Breast epithelium (tissue), 4 donors: Measurements from ENCODE around the gene GSDMA. TPM values are rescaled to one million over a fixed set of nuclear protein-coding genes. Genes with fewer than 3 reads are reported as not detected.

ENCODE experiments used
- DNase-seq, 2 donors: peaks; one replicate each; pipeline ENCODE4 v3.0.0-alpha.2; 2019; ENCODE audit warnings: low spot score in 2 of 2
- H3K27ac ChIP-seq, 2 donors: fragments of 200-600 bp; sonication (generic) in 1 of 2; one replicate each; pipeline ENCODE4 v1.5.1; 2016 to 2019; ENCODE audit warnings: mild to moderate bottlenecking in 1 of 2
- H3K27me3 ChIP-seq, 2 donors: fragments of 200-600 bp; sonication (generic) in 1 of 2; one replicate each; pipeline versions ENCODE4 v1.5.1 to v1.6.0; 2017 to 2019; ENCODE audit warnings: control low read depth in 1 of 2, mild to moderate bottlenecking in 1 of 2
- H3K36me3 ChIP-seq: fragments of 200-600 bp; one replicate; pipeline ENCODE4 v1.5.1; 2019
- H3K4me1 ChIP-seq, 2 donors: fragments of 200-600 bp; sonication (generic); one replicate each; pipeline ENCODE4 v1.5.1; 2016 to 2019; ENCODE audit warnings: control low read depth in 1 of 2
- H3K4me3 ChIP-seq, 3 donors: fragments of 200-600 bp; sonication (generic); 1 replicate in 2 of 3; 2 replicates in 1 of 3; pipeline ENCODE4 v1.5.1; 2016 to 2019; ENCODE audit warnings: mild to moderate bottlenecking in 3 of 3, moderate library complexity in 2 of 3
- H3K9me3 ChIP-seq, 2 donors: fragments of 200-600 bp; sonication (generic) in 1 of 2; one replicate each; pipeline ENCODE4 v1.5.1; 2016 to 2019; ENCODE audit warnings: control low read depth in 1 of 2
- CTCF ChIP-seq, 3 donors: fragments of 450-650 bp; IDR thresholded peaks; one replicate each; pipeline ENCODE4 v1.5.1; 2016 to 2017; ENCODE audit warnings: antibody characterized with exemption in 3 of 3, mild to moderate bottlenecking in 3 of 3, moderate library complexity in 3 of 3
- POLR2A ChIP-seq: fragments of 450-650 bp; IDR thresholded peaks from one replicate; pipeline ENCODE4 v1.6.1; 2016; ENCODE audit warnings: antibody characterized with exemption, mild to moderate bottlenecking, moderate library complexity
- POLR2AphosphoS5 ChIP-seq, 3 donors: sonication (generic); formaldehyde crosslinking; IDR thresholded peaks; one replicate each; pipeline ENCODE4 v1.6.1; 2017; ENCODE audit warnings: antibody characterized with exemption in 3 of 3
- intact Hi-C: fragments of 100-400 bp; cut with DNase I; formaldehyde crosslinking; loops from one replicate; pipeline ENCODE4 v1.15.1; 2023; ENCODE audit warnings: low total_unique reads
- total RNA-seq, 3 donors: library from RNA; depleted of rRNA; stranded (reverse); fragments of >200 nt; gene quantifications; one replicate each; pipeline ENCODE4 v1.1.0, GENCODE V29; 2016

GSDMA gene
- total RNA-seq, 3 donors from 2014 or later, result 0.44 to 3.4 TPM; not detected in 1

- H3K27me3 ChIP-seq, result no peaks in the 10 kb centered on the region
- H3K36me3 ChIP-seq, result no peaks in the 10 kb centered on the region
- intact Hi-C loops, result no loop called here
- DNase-seq, result peak in 1 of 2 donors; percentile 26
- H3K4me1 ChIP-seq, result peaks cover 11 to 23% of the 10 kb centered on the region in 2 donors
- no peak for TF ChIP-seq CTCF (IDR thresholded peaks at IDR 0.05)
- peak overlapping the region; percentile 93 to 95 for H3K27ac ChIP-seq
- no peaks in the 10 kb centered on the region for H3K9me3 ChIP-seq
- peak overlapping the region; percentile 85 to 95 (median 88) for H3K4me3 ChIP-seq
Measured at GRCh38 chr17:39926588-39927100, 36.2 kb upstream of the GSDMA start.

- Histone ChIP-seq H3K9me3 (no peaks in the 10 kb centered on the region), H3K4me3 (peak within 1 kb of the TSS; percentile 85 to 95 (median 88)), H3K27me3 (no peaks in the 10 kb centered on the region), H3K27ac (peak within 1 kb of the TSS; percentile 93 to 95), H3K4me1 (peaks cover 11 to 23% of the 10 kb centered on the region in 2 donors), H3K36me3 (no peaks in the 10 kb centered on the region)
- peak; percentile 93 to 94 for DNase-seq
- intact Hi-C loops, result no loop called here
- peak; percentile 70 for TF ChIP-seq POLR2A
- TF ChIP-seq CTCF (IDR thresholded peaks at IDR 0.05), result no peak
- peak; percentile 83 to 95 (median 91) for TF ChIP-seq POLR2AphosphoS5 (IDR thresholded peaks at IDR 0.05)
Measured at GRCh38 chr17:39927101-39927928, 35.5 kb upstream of the GSDMA start, which contains the start of the genes LRRC3C and ORMDL3. TSS of gene LRRC3C (plus strand) at chr17:39927732. CDS start at chr17:39941524, 13,792 bp downstream. TSS of gene ORMDL3 (minus strand) at chr17:39927601. CDS start at chr17:39924203, 3,398 bp downstream.

- H3K27ac ChIP-seq, result peak overlapping the region; percentile 93 to 95
- peak in 1 of 3 donors; percentile 19 for TF ChIP-seq CTCF (IDR thresholded peaks at IDR 0.05)
- no peak for TF ChIP-seq POLR2A
- H3K4me3 ChIP-seq, result peak overlapping the region; percentile 85 to 95 (median 88)
- no peaks in the 10 kb centered on the region for H3K9me3 ChIP-seq
- intact Hi-C loops, result no loop called here
- H3K36me3 ChIP-seq, result no peaks in the 10 kb centered on the region
- no peaks in the 10 kb centered on the region for H3K27me3 ChIP-seq
- peaks cover 11 to 23% of the 10 kb centered on the region in 2 donors for H3K4me1 ChIP-seq
- peak in 1 of 2 donors; percentile 52 for DNase-seq
Measured at GRCh38 chr17:39927929-39928857, 34.6 kb upstream of the GSDMA start.

- Histone ChIP-seq H3K4me3 (peak overlapping the region in 1 of 3 donors; percentile 88), H3K36me3 (no peaks in the 10 kb centered on the region), H3K4me1 (peaks cover 7 to 23% of the 10 kb centered on the region in 2 donors), H3K27me3 (no peaks in the 10 kb centered on the region), H3K9me3 (no peaks in the 10 kb centered on the region), H3K27ac (peak overlapping the region; percentile 93 to 95)
- no peak for DNase-seq
- TF ChIP-seq POLR2AphosphoS5 (IDR thresholded peaks at IDR 0.05) (no peak), POLR2A (no peak), CTCF (IDR thresholded peaks at IDR 0.05) (no peak)
- intact Hi-C loops, result no loop called here
Measured at GRCh38 chr17:39928858-39929645, 33.8 kb upstream of the GSDMA start.
